H1 (cell line): ENCODE data around the gene ABCA1. TPM values are rescaled to one million over a fixed set of nuclear protein-coding genes. Genes with fewer than 3 reads are reported as not detected.

Experiments
- CTCF ChIA-PET: fragments of 300-600 bp; sonication (Branson Sonifier 250); formaldehyde crosslinking; loops from one replicate; lab custom pipeline; 2021; ENCODE audit not compliant: partially characterized antibody; lab: Charles Lee
- POLR2A ChIA-PET: fragments of 300-600 bp; sonication (Branson Sonifier 250); formaldehyde crosslinking; loops from one replicate; lab custom pipeline; 2021; ENCODE audit warnings: inconsistent platforms; ENCODE audit not compliant: partially characterized antibody; lab: Charles Lee
- DNase-seq, 2 experiments: peaks; one replicate each; pipeline versions ENCODE4 v3.0.0 to v3.0.0-alpha.2; 2010 to 2022; ENCODE audit warnings: low spot score in 2 of 2, low read depth in 1 of 2, mixed read lengths in 1 of 2
- FAIRE-seq: peaks from 2 replicates; lab custom pipeline; 2011; peaks lifted over from hg19 to GRCh38; lab: Jason Lieb, UNC
- H2AFZ ChIP-seq: 2 replicates; pipeline ENCODE4 v1.8.1; 2012; ENCODE audit warnings: low read length, inconsistent platforms
- H2AK5ac ChIP-seq: 2 replicates; pipeline ENCODE4 v1.6.1; 2013; ENCODE audit warnings: low read depth, low read length
- H2BK120ac ChIP-seq: replicated peaks from 2 replicates; pipeline ENCODE3; 2013; ENCODE audit warnings: low read depth, low read length, inconsistent platforms
- H2BK12ac ChIP-seq: 2 replicates; pipeline ENCODE4 v1.6.1; 2013; ENCODE audit warnings: low read depth, low read length
- H2BK15ac ChIP-seq: 2 replicates; pipeline ENCODE4 v1.6.1; 2013; ENCODE audit warnings: low read length
- H2BK20ac ChIP-seq: 2 replicates; pipeline ENCODE4 v1.6.1; 2013; ENCODE audit warnings: low read length
- H2BK5ac ChIP-seq: 2 replicates; pipeline ENCODE4 v1.6.1; 2013; ENCODE audit warnings: low read depth, low read length
- H3K14ac ChIP-seq: 2 replicates; pipeline ENCODE4 v1.6.1; 2013; ENCODE audit warnings: inconsistent platforms; ENCODE audit not compliant: insufficient read length
- H3K18ac ChIP-seq: 2 replicates; pipeline ENCODE4 v1.6.1; 2013; ENCODE audit warnings: low read length; ENCODE audit errors: extremely low read depth
- H3K23ac ChIP-seq: 2 replicates; pipeline ENCODE4 v1.6.1; 2013; ENCODE audit warnings: inconsistent platforms; ENCODE audit not compliant: insufficient read length
- H3K23me2 ChIP-seq: 2 replicates; pipeline ENCODE4 v1.6.1; 2013; ENCODE audit warnings: low read depth, low read length
- H3K27ac ChIP-seq: 2 replicates; pipeline ENCODE4 v1.6.1; 2011; ENCODE audit warnings: low read depth, low read length, inconsistent platforms
- H3K27me3 ChIP-seq, 4 experiments: replicated peaks in 1 of 4; 1 replicate in 1 of 4; 2 replicates in 3 of 4; pipeline versions ENCODE4 v1.6.1 to v1.8.1; 2011 to 2013; ENCODE audit warnings: low read length in 3 of 4, mild to moderate bottlenecking in 3 of 4, inconsistent platforms in 2 of 4, mixed read lengths in 2 of 4, moderate library complexity in 1 of 4; ENCODE audit not compliant: control insufficient read depth in 3 of 4, insufficient read depth in 3 of 4; ENCODE audit errors: extremely low read depth in 1 of 4
- H3K36me3 ChIP-seq, 4 experiments: 2 replicates each; pipeline versions ENCODE4 v1.6.1 to v1.8.1; 2011 to 2013; ENCODE audit warnings: mild to moderate bottlenecking in 4 of 4, low read length in 3 of 4, moderate library complexity in 2 of 4, control low read depth in 1 of 4, inconsistent platforms in 1 of 4; ENCODE audit not compliant: insufficient read depth in 4 of 4, control insufficient read depth in 2 of 4
- H3K4ac ChIP-seq: replicated peaks from 2 replicates; pipeline ENCODE3; 2013; ENCODE audit warnings: low read length, low read depth, mixed read lengths, inconsistent platforms; ENCODE audit not compliant: insufficient read length
- H3K4me1 ChIP-seq, 4 experiments: replicated peaks in 1 of 4; 1 replicate in 1 of 4; 2 replicates in 3 of 4; pipeline versions ENCODE4 v1.6.1 to v1.8.1; 2011 to 2013; ENCODE audit warnings: low read length in 3 of 4, inconsistent platforms in 2 of 4, mixed read lengths in 1 of 4; ENCODE audit not compliant: insufficient read depth in 4 of 4, control insufficient read depth in 3 of 4
- H3K4me2 ChIP-seq, 2 experiments: 2 replicates each; pipeline versions ENCODE4 v1.6.1 to v1.8.1; 2011 to 2013; ENCODE audit warnings: low read depth in 2 of 2, low read length in 2 of 2, control low read depth in 1 of 2, inconsistent platforms in 1 of 2, mild to moderate bottlenecking in 1 of 2; ENCODE audit not compliant: insufficient read depth in 1 of 2
- H3K4me3 ChIP-seq, 4 experiments: fragments of 200-600, 300-600 bp in 1 of 4; sonication (generic), shearing (Covaris generic), sonication (Bioruptor Twin) in 1 of 4; 2 replicates each; pipeline versions ENCODE4 v1.5.1 to v1.8.1; 2011 to 2016; ENCODE audit warnings: low read length in 4 of 4, low read depth in 3 of 4, control low read depth in 2 of 4, inconsistent platforms in 2 of 4, mild to moderate bottlenecking in 2 of 4, mixed read lengths in 1 of 4, moderate library complexity in 1 of 4; ENCODE audit not compliant: insufficient read depth in 2 of 4; ENCODE audit errors: extremely low read depth in 1 of 4
- H3K56ac ChIP-seq: replicated peaks from 2 replicates; pipeline ENCODE3; 2013; ENCODE audit warnings: low read depth, mild to moderate bottlenecking, mixed read lengths, low read length, inconsistent platforms; ENCODE audit not compliant: insufficient read length
- H3K79me1 ChIP-seq: 2 replicates; pipeline ENCODE4 v1.6.1; 2013; ENCODE audit warnings: low read depth, low read length, control low read depth
- H3K79me2 ChIP-seq, 2 experiments: 2 replicates each; pipeline versions ENCODE4 v1.6.1 to v1.8.1; 2012 to 2013; ENCODE audit warnings: low read length in 2 of 2, mild to moderate bottlenecking in 2 of 2, inconsistent platforms in 1 of 2; ENCODE audit not compliant: insufficient read depth in 2 of 2, control insufficient read depth in 1 of 2
- H3K9ac ChIP-seq, 4 experiments: replicated peaks in 1 of 4; 1 replicate in 1 of 4; 2 replicates in 3 of 4; pipeline versions ENCODE4 v1.6.1 to v1.8.1; 2011 to 2013; ENCODE audit warnings: low read depth in 3 of 4, low read length in 3 of 4, control low read depth in 2 of 4, mild to moderate bottlenecking in 2 of 4, moderate library complexity in 2 of 4, inconsistent platforms in 1 of 4; ENCODE audit errors: extremely low read depth in 1 of 4
- H3K9me3 ChIP-seq, 2 experiments: 2 replicates each; pipeline versions ENCODE4 v1.6.1 to v1.8.1; 2012 to 2013; ENCODE audit warnings: mild to moderate bottlenecking in 2 of 2, moderate library complexity in 2 of 2, control low read depth in 1 of 2, inconsistent platforms in 1 of 2, low read depth in 1 of 2, low read length in 1 of 2, mixed read lengths in 1 of 2; ENCODE audit not compliant: insufficient read depth in 2 of 2
- H4K20me1 ChIP-seq, 2 experiments: replicated peaks in 1 of 2; 2 replicates each; pipeline versions ENCODE3 to v1.8.1; 2011 to 2013; ENCODE audit warnings: inconsistent platforms in 2 of 2, low read length in 2 of 2, mild to moderate bottlenecking in 1 of 2; ENCODE audit not compliant: insufficient read depth in 2 of 2, control insufficient read depth in 1 of 2
- H4K5ac ChIP-seq: 2 replicates; pipeline ENCODE4 v1.6.1; 2013; ENCODE audit warnings: low read length, low read depth, mixed read lengths, inconsistent platforms; ENCODE audit not compliant: insufficient read length
- H4K8ac ChIP-seq: 2 replicates; pipeline ENCODE4 v1.8.0; 2013; ENCODE audit warnings: mild to moderate bottlenecking, moderate library complexity, low read length, inconsistent platforms; ENCODE audit not compliant: insufficient read depth; ENCODE audit errors: extremely low read depth
- H4K91ac ChIP-seq: replicated peaks from 2 replicates; pipeline ENCODE3; 2013; ENCODE audit warnings: low read length, mixed read lengths, inconsistent platforms; ENCODE audit not compliant: insufficient read length
- ATF2 ChIP-seq: IDR thresholded peaks from 2 replicates; pipeline ENCODE4 v1.6.1; 2012; ENCODE audit warnings: low read length, inconsistent platforms
- CTBP2 ChIP-seq: IDR thresholded peaks from 2 replicates; pipeline ENCODE4 v1.7.0; 2011; ENCODE audit warnings: borderline replicate concordance, mild to moderate bottlenecking, moderate library complexity, mixed read lengths, low read length; ENCODE audit not compliant: insufficient read depth, insufficient read length
- CTCF ChIP-seq, 3 experiments: IDR thresholded peaks; 1 replicate in 2 of 3; 2 replicates in 1 of 3; pipeline versions ENCODE4 v1.5.1 to v1.6.1; 2011; ENCODE audit warnings: low read length in 3 of 3, mild to moderate bottlenecking in 3 of 3, inconsistent platforms in 2 of 3, low read depth in 1 of 3, moderate library complexity in 1 of 3; ENCODE audit not compliant: insufficient read depth in 1 of 3; ENCODE audit errors: control extremely low read depth in 1 of 3
- EP300 ChIP-seq, 2 experiments: IDR thresholded peaks; 1 replicate in 1 of 2; 2 replicates in 1 of 2; pipeline ENCODE4 v1.6.1; 2011 to 2012; ENCODE audit warnings: low read depth in 2 of 2, low read length in 2 of 2, mild to moderate bottlenecking in 2 of 2, borderline replicate concordance in 1 of 2, inconsistent platforms in 1 of 2, moderate library complexity in 1 of 2
- KDM5A ChIP-seq: fragments of 200-600 bp; IDR thresholded peaks from 2 replicates; pipeline ENCODE4 v1.7.1; 2012; ENCODE audit warnings: mild to moderate bottlenecking, low read length, inconsistent platforms, mixed read lengths
- MAX ChIP-seq: IDR thresholded peaks from 2 replicates; pipeline ENCODE4 v1.6.1; 2012; ENCODE audit warnings: inconsistent platforms
- SIN3A ChIP-seq, 2 experiments: IDR thresholded peaks in 1 of 2; conservative IDR thresholded peaks in 1 of 2; 2 replicates each; pipeline ENCODE4 v1.6.1; 2011 to 2012; ENCODE audit warnings: low read length in 2 of 2, improper control_type of control experiment in 1 of 2, low read depth in 1 of 2, mild to moderate bottlenecking in 1 of 2
- SIRT6 ChIP-seq: IDR thresholded peaks from one replicate; pipeline ENCODE4 v1.7.1; 2012; ENCODE audit warnings: low read length, inconsistent platforms
- WGBS, 2 experiments: shearing (Covaris generic) in 1 of 2; methylation state at CpG; one replicate each; pipeline versions ENCODE4 v1.1.6 to v1.1.7; 2013 to 2015; ENCODE audit warnings: low lambda C conversion rate in 2 of 2, mixed read lengths in 2 of 2, inconsistent platforms in 1 of 2, low coverage in 1 of 2, missing lambda C conversion rate in 1 of 2; ENCODE audit not compliant: insufficient replicate concordance in 2 of 2, insufficient coverage in 1 of 2, insufficient read length in 1 of 2; ENCODE audit errors: extremely low coverage in 1 of 2, missing lambda C conversion rate in 1 of 2; 5-methylcytosine and 5-hydroxymethylcytosine counted together
- polyA plus RNA-seq, 7 experiments: library from polyadenylated mRNA; depleted of rRNA in 3 of 7; stranded (reverse) in 5 of 7; unstranded in 2 of 7; fragments of >200 nt in 5 of 7; fragments of 200-250 nt in 2 of 7; gene quantifications; 1 replicate in 5 of 7; 2 replicates in 1 of 7; 4 replicates in 1 of 7; pipeline versions ENCODE4 v1.2.1 to v1.2.3, GENCODE V29; 2011 to 2013; ENCODE audit warnings: missing spikeins in 2 of 7, mixed read lengths in 2 of 7
- total RNA-seq: library from RNA; stranded (reverse); fragmentation: NEBNext Ultra II Directional; extraction: Animal tissue kit (Norgen Biotek cat#: 25700); gene quantifications from 2 replicates; pipeline ENCODE4 v1.2.1, GENCODE V29; 2021

The ABCA1 gene
- total and polyA plus RNA-seq, 2 of the 8 experiments (the other 6 are each of a cell fraction or from before 2014, with no cell fraction given), result 6.9 to 7.8 TPM

GRCh38 chr9:104915049-104915448 lies 12.9 kb downstream of the ABCA1 start:
- H3K79me2 ChIP-seq, result peaks cover 0 to 15% of the 10 kb centered on the region in 2 experiments; a peak in 2 of 4 replicates
- TF ChIP-seq SIN3A (conservative IDR thresholded peaks at IDR 0.05 in 1 of 2, IDR thresholded peaks at IDR 0.05 in 1 of 2; ENCODE audit: low read depth in 1 of 2, low read length in 2 of 2) (no peak), EP300 (IDR thresholded peaks at IDR 0.05; ENCODE audit: borderline replicate concordance in 1 of 2, low read depth in 2 of 2, low read length in 2 of 2) (no peak), CTCF (IDR thresholded peaks at IDR 0.05; ENCODE audit: control extremely low read depth in 1 of 3, insufficient read depth in 1 of 3, low read depth in 1 of 3, low read length in 3 of 3) (no peak), MAX (no peak), ATF2 (no peak), CTBP2 (no peak), KDM5A (no peak), SIRT6 (no peak)

More at GRCh38 chr9:104915049-104915448, 12.9 kb downstream of the ABCA1 start:
- Histone ChIP-seq H3K36me3 (no peaks in the 10 kb centered on the region), H3K14ac (no peak overlapping the region), H3K4ac (no peak overlapping the region), H3K79me1 (no peaks in the 10 kb centered on the region; the same call in 1 of the 2 replicates), H3K4me2 (no peak overlapping the region), H3K18ac (no peak overlapping the region), H4K20me1 (peaks cover 0 to 2% of the 10 kb centered on the region in 2 experiments), H3K9me3 (no peaks in the 10 kb centered on the region), H4K91ac (no peak overlapping the region), H3K4me3 (no peak overlapping the region), H3K56ac (no peak overlapping the region), H2AFZ (no peak overlapping the region), H2BK5ac (no peak overlapping the region), H3K9ac (no peak overlapping the region), H2AK5ac (no peak overlapping the region), H2BK20ac (no peak overlapping the region), H3K27me3 (no peaks in the 10 kb centered on the region; a peak in 1 of 7 replicates), H2BK15ac (no peak overlapping the region), H3K23me2 (no peaks in the 10 kb centered on the region), H2BK12ac (no peak overlapping the region), H3K23ac (no peak overlapping the region), H4K8ac (no peak overlapping the region), H4K5ac (no peak overlapping the region), H3K27ac (no peak overlapping the region), H3K4me1 (no peaks in the 10 kb centered on the region), H2BK120ac (no peak overlapping the region)
- ChIA-PET POLR2A (interaction anchor here (0.9 to 1.4 kb wide), 2 partner anchors 13 to 16 kb away, joined by 3 read pairs; partner anchors contain the start of gene ABCA1), CTCF (interaction anchor here (0.7 to 2.4 kb wide), 3 partner anchors 12 to 498 kb away, joined by 3 to 11 read pairs (median 3); partner anchors contain the start of gene ABCA1)
- FAIRE-seq (no peak), DNase-seq (no peak)
- WGBS, 2 experiments, result 89% methylated on average over 7 of the region's 7 CpGs; no CpG with 5 or more reads in 1 of the 2 experiments
